Activated CD8-positive, alpha-beta memory T cell treated with anti-CD3 and anti-CD28 coated beads, Interleukin-2, amount 50 U/mL, for 1 hour (primary cell): ENCODE results near the gene AGR2.
"Not testable (repeated sequence)": the region's sequence is repeated elsewhere in the genome, so short reads cannot be mapped to it uniquely, and the experiment has no call there.

Source experiments
- DNase-seq: peaks from one replicate; pipeline ENCODE4 v3.0.0-alpha.2; 2020; ENCODE audit errors: extremely low read depth

The AGR2 gene

GRCh38 chr7:16773884-16774283, 30.9 kb downstream of the AGR2 start:
- DNase-seq, result no peak

GRCh38 chr7:16773326-16773725, 31.5 kb downstream of the AGR2 start:
- no peak for DNase-seq

GRCh38 chr7:16770657-16771329, 34.0 kb downstream of the AGR2 start:
- DNase-seq, result no peak

- DNase-seq, result not testable (repeated sequence)
Observed at GRCh38 chr7:16769994-16770393, 34.8 kb downstream of the AGR2 start.

- no peak for DNase-seq
Observed at GRCh38 chr7:16765436-16765859, 39.4 kb downstream of the AGR2 start.

GRCh38 chr7:16764942-16765341, 39.9 kb downstream of the AGR2 start:
- DNase-seq, result no peak

GRCh38 chr7:16762177-16762576, 42.6 kb downstream of the AGR2 start:
- no peak for DNase-seq

- no peak for DNase-seq
Observed at GRCh38 chr7:16759840-16760239, 45.0 kb downstream of the AGR2 start.

GRCh38 chr7:16758631-16759611, 45.9 kb downstream of the AGR2 start:
- no peak for DNase-seq

- DNase-seq, result no peak
Observed at GRCh38 chr7:16758036-16758435, 46.8 kb downstream of the AGR2 start.

- no peak for DNase-seq
Observed at GRCh38 chr7:16755397-16755796, 49.4 kb downstream of the AGR2 start.

- no peak for DNase-seq
Observed at GRCh38 chr7:16754856-16755317, 49.9 kb downstream of the AGR2 start.

- no peak for DNase-seq
Observed at GRCh38 chr7:16753932-16754855, 50.6 kb downstream of the AGR2 start.

GRCh38 chr7:16753102-16753931, 51.5 kb downstream of the AGR2 start, which contains the start of gene TSPAN13:
TSS of gene TSPAN13 (plus strand) at chr7:16753755. CDS start at chr7:16753968, 213 bp downstream.
- DNase-seq, result no peak

GRCh38 chr7:16747102-16747501, 57.7 kb downstream of the AGR2 start:
- DNase-seq, result no peak

GRCh38 chr7:16745645-16746044, 59.2 kb downstream of the AGR2 start:
- DNase-seq, result no peak

- no peak for DNase-seq
Observed at GRCh38 chr7:16744518-16745250, 60.1 kb downstream of the AGR2 start.

GRCh38 chr7:16743236-16743635, 61.6 kb downstream of the AGR2 start:
- no peak for DNase-seq

GRCh38 chr7:16742547-16742946, 62.3 kb downstream of the AGR2 start:
- DNase-seq, result no peak
